Suprapubic skin (tissue), 4 donors: ENCODE measurements around the gene STX4. TPM values are rescaled to one million over a fixed set of nuclear protein-coding genes. Genes with fewer than 3 reads are reported as not detected.

ENCODE experiments used
- DNase-seq, 2 donors: peaks; one replicate each; pipeline ENCODE4 v3.0.0-alpha.2; 2019; ENCODE audit warnings: low spot score in 2 of 2
- H3K27ac ChIP-seq: fragments of 200-600 bp; sonication (generic); one replicate; pipeline ENCODE4 v1.5.1; 2019
- H3K27me3 ChIP-seq: fragments of 200-600 bp; sonication (generic); one replicate; pipeline ENCODE4 v1.5.1; 2019
- H3K36me3 ChIP-seq: fragments of 200-600 bp; sonication (generic); one replicate; pipeline ENCODE4 v1.5.1; 2019
- H3K4me1 ChIP-seq: fragments of 200-600 bp; sonication (generic); one replicate; pipeline ENCODE4 v1.5.1; 2019
- H3K4me3 ChIP-seq: fragments of 200-600 bp; sonication (generic); one replicate; pipeline ENCODE4 v1.5.1; 2019; ENCODE audit warnings: mild to moderate bottlenecking
- H3K9me3 ChIP-seq: fragments of 200-600 bp; sonication (generic); one replicate; pipeline ENCODE4 v1.5.1; 2019
- EP300 ChIP-seq: sonication (generic); formaldehyde crosslinking; IDR thresholded peaks from one replicate; pipeline ENCODE4 v1.6.1; 2017; ENCODE audit warnings: antibody characterized with exemption
- POLR2A ChIP-seq, 2 donors: fragments of 450-650 bp; IDR thresholded peaks; one replicate each; pipeline ENCODE4 v1.6.1; 2017; ENCODE audit warnings: antibody characterized with exemption in 2 of 2, mild to moderate bottlenecking in 2 of 2, moderate library complexity in 2 of 2
- POLR2AphosphoS5 ChIP-seq, 3 donors: sonication (generic); formaldehyde crosslinking; IDR thresholded peaks; one replicate each; pipeline ENCODE4 v1.6.1; 2017; ENCODE audit warnings: antibody characterized with exemption in 3 of 3
- WGBS: methylation state at CpG from one replicate; pipeline ENCODE4 v1.1.5; 2018; 5-methylcytosine and 5-hydroxymethylcytosine counted together
- total RNA-seq, 4 donors: library from RNA; depleted of rRNA; stranded (reverse); fragments of >200 nt; gene quantifications; one replicate each; pipeline ENCODE4 v1.1.0, GENCODE V29; 2016
- TF ChIP-seq, protein P1 (sequence below), 2 donors: fragments of 200-600 bp in 1 of 2; fragments of 450-650 bp in 1 of 2; sonication (generic) in 1 of 2; IDR thresholded peaks; one replicate each; pipeline ENCODE4 v1.5.1; 2016 to 2019; ENCODE audit warnings: antibody characterized with exemption in 2 of 2, mild to moderate bottlenecking in 1 of 2, moderate library complexity in 1 of 2

Gene STX4, protein sequence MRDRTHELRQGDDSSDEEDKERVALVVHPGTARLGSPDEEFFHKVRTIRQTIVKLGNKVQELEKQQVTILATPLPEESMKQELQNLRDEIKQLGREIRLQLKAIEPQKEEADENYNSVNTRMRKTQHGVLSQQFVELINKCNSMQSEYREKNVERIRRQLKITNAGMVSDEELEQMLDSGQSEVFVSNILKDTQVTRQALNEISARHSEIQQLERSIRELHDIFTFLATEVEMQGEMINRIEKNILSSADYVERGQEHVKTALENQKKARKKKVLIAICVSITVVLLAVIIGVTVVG
- 100 to 1,000 TPM in 1 of 4 donors, 10 to 100 TPM in 3; 32.5 to 118 (median 47.8) TPM for total RNA-seq

DNA sequence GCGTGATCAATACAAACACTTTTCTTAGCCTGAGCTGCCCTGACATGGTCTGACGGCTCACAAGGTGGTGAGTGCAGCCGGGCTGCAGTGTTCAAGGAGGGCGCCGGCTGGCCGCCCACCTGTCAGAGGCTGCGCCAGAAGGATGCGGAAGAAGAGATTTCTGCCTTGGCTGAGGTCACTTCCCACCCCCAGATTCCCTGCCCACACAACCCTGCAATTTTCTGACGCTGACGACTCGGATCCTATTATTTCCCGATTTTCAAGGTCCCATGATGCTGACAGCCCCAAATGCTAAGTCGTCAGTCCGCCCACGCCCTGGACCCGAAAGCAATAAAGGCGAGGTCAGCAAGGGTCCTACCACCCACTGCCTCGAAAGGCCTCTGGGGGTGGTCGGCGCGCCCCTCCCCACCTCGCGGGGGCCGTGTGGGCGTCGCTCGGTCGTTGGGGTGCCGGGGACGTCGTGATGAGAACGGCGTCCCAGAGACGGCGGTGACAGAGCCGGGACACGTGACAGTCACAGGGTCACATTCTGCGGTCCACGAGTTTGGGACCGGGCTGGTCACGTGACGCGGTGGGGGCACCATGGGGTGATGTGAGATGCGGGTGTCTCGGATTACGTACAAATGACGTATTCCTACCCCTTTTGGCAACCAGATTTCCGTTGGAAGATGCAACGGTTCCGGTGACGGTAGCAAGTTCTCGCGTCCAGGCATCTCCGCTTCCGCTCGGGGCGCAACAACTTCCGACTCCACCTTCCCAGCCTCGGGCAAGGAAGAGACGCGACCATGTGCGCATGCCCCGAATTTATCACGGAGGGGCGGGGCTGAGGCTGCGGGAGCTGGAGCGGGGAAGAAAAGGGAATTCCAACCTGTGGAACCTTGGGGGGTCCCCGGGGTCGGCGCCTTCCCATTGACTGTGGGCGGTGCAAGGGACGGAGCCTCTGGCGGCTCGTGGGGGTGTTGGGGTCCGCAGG, at the start of gene STX4:
Gene STX4, plus strand, starts transcription at position 823 of the 973 bp plus-strand sequence. CDS start 248 bp downstream, outside the sequence.
- peak within 1 kb of the TSS; percentile 78 for H3K4me3 ChIP-seq
- peaks cover 27% of the 10 kb centered on the region for H3K4me1 ChIP-seq
- H3K27ac ChIP-seq = peak within 1 kb of the TSS; percentile 96
- peaks cover 19% of the 10 kb centered on the region for H3K36me3 ChIP-seq
- no peak for TF ChIP-seq EP300
- TF ChIP-seq POLR2A (IDR thresholded peaks at IDR 0.05) = peak in 1 of 2 donors; percentile 46
- TF ChIP-seq, protein P1, sequence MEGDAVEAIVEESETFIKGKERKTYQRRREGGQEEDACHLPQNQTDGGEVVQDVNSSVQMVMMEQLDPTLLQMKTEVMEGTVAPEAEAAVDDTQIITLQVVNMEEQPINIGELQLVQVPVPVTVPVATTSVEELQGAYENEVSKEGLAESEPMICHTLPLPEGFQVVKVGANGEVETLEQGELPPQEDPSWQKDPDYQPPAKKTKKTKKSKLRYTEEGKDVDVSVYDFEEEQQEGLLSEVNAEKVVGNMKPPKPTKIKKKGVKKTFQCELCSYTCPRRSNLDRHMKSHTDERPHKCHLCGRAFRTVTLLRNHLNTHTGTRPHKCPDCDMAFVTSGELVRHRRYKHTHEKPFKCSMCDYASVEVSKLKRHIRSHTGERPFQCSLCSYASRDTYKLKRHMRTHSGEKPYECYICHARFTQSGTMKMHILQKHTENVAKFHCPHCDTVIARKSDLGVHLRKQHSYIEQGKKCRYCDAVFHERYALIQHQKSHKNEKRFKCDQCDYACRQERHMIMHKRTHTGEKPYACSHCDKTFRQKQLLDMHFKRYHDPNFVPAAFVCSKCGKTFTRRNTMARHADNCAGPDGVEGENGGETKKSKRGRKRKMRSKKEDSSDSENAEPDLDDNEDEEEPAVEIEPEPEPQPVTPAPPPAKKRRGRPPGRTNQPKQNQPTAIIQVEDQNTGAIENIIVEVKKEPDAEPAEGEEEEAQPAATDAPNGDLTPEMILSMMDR (IDR thresholded peaks at IDR 0.05) = no peak
- TF ChIP-seq POLR2AphosphoS5 (IDR thresholded peaks at IDR 0.05) = peak; percentile 47 to 95 (median 79)
- no peaks in the 10 kb centered on the region for H3K27me3 ChIP-seq
- H3K9me3 ChIP-seq = no peaks in the 10 kb centered on the region
- WGBS = 3% methylated on average over 43 of the region's 75 CpGs
- peak; percentile 99 for DNase-seq

DNA sequence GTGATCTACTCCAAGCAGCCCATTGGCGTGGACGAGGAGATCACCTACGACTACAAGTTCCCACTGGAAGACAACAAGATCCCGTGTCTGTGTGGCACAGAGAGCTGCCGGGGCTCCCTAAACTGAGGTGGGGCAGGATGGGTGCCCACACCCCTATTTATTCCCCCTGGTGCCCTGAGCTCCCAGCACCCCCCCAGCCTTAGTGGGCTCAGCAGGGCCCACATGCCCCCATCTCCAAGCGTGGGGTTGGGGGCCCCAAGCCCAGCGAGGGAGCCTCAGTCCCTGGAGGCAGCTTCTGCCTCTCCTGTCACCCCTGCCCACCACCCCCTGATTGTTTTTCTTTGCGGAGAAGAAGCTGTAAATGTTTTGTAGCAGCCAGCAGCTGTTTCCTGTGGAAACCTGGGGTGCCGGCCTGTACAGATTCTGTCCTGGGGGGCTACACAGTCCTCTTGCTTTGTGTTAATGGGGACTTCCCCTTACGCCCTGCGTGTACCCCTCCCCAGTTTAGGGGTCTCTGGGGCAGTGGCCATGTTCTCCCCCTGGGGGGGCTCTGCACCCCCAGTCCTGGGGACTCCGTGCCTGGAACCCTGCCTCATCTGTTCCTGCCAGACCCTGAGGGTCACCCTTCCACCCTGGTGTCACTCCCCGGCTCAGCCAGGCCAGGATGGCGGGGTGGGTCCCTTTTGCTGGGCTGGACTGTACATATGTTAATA, 49.3 kb upstream of the STX4 start:
- Histone ChIP-seq H3K36me3 (peaks cover 55% of the 10 kb centered on the region), H3K27me3 (no peaks in the 10 kb centered on the region), H3K27ac (no peak overlapping the region), H3K4me3 (no peak overlapping the region), H3K4me1 (peaks cover 32% of the 10 kb centered on the region), H3K9me3 (no peaks in the 10 kb centered on the region)
- 80% methylated on average over 10 of the region's 14 CpGs for WGBS
- TF ChIP-seq POLR2A (IDR thresholded peaks at IDR 0.05) = no peak
- no peak for TF ChIP-seq POLR2AphosphoS5 (IDR thresholded peaks at IDR 0.05)
- TF ChIP-seq, protein P1 (IDR thresholded peaks at IDR 0.05) = no peak
- no peak for TF ChIP-seq EP300
- DNase-seq = peak in 1 of 2 donors; percentile 66

DNA sequence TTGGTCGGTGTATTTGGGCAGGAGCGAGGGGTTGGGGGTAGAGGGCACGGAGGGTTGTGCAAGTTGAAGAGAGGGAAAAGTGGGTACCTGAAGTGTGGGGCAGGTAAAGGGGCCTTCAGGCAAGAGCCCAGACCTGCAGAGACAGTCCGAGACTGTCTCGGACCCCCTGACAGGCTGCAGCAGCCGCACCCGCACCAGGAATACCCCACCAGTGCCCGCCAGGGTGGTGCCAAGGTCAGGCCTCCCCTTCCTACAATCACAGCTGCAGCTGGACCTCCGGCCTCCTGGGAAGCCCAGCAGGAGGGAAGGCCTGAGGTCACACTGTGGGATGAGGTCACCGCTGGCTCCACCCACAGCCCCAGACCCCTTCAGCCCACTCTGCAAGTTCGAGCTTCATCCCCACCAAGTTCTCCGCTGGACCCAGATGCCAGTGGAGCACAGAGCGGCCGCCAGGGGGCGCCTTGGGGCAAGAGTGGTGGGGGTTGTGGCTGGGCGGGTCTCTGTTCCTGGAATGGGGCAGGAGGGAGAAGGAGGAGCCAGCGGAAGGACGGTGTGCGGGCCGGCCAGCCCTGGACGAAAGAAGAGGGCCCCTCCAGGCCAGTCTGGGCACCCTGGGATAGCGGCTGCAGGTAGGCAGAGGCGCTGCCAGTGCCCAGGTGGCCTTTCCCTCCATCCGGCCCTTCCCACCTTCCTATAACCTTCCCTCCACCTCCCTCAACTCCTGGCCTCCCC, 48.5 kb upstream of the STX4 start, which contains the start of gene HSD3B7:
Gene HSD3B7, plus strand, starts transcription at position 539 of the 732 bp plus-strand sequence. CDS start 452 bp downstream, outside the sequence.
- TF ChIP-seq POLR2A (IDR thresholded peaks at IDR 0.05) = no peak
- TF ChIP-seq, protein P1 (IDR thresholded peaks at IDR 0.05) = peak; percentile 89 to 91
- TF ChIP-seq EP300 = no peak
- peak in 1 of 3 donors; percentile 66 for TF ChIP-seq POLR2AphosphoS5 (IDR thresholded peaks at IDR 0.05)
- DNase-seq = peak; percentile 95
- H3K4me1 ChIP-seq = peaks cover 32% of the 10 kb centered on the region
- H3K27me3 ChIP-seq = no peaks in the 10 kb centered on the region
- H3K27ac ChIP-seq = peak within 1 kb of the TSS; percentile 70
- WGBS = 22% methylated on average over 17 of the region's 24 CpGs
- no peaks in the 10 kb centered on the region for H3K9me3 ChIP-seq
- peak within 1 kb of the TSS; percentile 55 for H3K4me3 ChIP-seq
- H3K36me3 ChIP-seq = peaks cover 47% of the 10 kb centered on the region

DNA sequence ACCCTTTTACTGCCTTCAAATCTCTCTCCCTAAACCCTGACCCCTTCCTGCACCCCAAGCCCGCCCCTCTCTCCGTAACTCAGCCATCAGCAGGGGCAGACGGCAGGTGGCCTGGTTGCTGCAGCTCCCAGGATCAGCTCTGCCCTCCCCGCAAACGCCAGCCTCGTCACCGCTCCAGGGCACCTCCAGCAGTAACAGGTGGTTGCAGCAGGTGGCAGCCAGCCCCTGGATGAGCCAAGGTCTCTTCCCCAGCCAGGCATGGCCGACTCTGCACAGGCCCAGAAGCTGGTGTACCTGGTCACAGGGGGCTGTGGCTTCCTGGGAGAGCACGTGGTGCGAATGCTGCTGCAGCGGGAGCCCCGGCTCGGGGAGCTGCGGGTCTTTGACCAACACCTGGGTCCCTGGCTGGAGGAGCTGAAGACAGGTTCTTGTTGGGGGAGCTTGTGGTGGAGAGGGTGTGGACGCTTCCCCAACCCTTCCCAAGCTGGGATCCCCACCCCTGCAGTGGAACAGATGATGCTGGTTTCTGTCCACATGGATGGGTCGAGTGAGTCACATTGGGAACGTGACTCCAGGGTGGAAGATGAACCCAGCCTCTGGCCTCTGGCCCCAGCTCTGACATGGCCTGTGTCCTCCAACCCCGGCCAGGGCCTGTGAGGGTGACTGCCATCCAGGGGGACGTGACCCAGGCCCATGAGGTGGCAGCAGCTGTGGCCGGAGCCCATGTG, 47.8 kb upstream of the STX4 start:
- Histone ChIP-seq H3K9me3 (no peaks in the 10 kb centered on the region), H3K36me3 (peaks cover 40% of the 10 kb centered on the region), H3K4me1 (peaks cover 32% of the 10 kb centered on the region), H3K4me3 (peak overlapping the region; percentile 55), H3K27me3 (no peaks in the 10 kb centered on the region), H3K27ac (peak overlapping the region; percentile 70)
- peak in 1 of 2 donors; percentile 78 for DNase-seq
- TF ChIP-seq EP300 = no peak
- WGBS = 41% methylated on average over 11 of the region's 20 CpGs
